Measurements from ENCODE around the gene CCDC159. TPM values are rescaled to one million over a fixed set of nuclear protein-coding genes. Genes with fewer than 3 reads are reported as not detected.
"Not testable (repeated sequence)": the region's sequence is repeated elsewhere in the genome, so short reads cannot be mapped to it uniquely, and the experiment has no call there.

CCDC159 gene
- total RNA-seq, 2 experiments from 2014 or later, result 35.5 to 42.4 TPM

DNA sequence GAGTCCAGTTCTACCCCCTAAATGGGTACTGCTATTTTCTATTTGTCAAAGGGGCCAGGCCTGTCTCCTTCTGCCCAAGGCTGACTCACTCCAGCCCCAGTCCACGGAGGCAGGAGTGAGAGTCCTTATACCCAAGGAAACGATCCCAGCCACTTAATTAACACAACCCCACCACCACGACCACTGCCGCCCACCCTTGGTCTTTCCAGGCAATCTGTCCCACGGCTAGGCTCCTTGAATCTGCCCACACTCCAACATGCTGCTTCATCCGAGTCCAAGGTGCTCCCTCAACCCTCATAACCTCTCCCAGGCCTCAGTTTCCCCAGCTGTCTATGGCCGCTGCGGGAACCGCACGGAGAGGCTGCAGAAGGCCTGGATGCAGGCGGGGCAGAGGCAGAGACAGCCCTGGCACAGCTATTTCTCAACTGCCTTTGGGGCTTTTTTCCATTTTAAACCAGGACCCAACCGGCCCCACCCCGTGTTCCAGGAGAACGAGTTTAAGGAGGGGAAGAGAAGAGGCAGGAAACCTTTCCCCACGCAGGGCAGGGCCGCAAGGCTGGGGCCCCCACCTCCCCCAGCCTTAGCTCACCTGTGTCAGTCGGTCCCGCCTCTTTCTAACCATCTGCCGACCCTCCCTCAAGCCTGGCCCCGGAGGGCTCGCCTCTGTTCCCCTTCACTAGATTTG, 7.6 kb upstream of the CCDC159 start:
- peak overlapping the region; percentile 62 for H3K27ac Mint-ChIP-seq
- H3K36me3 Mint-ChIP-seq (ENCODE audit: low read depth), result peaks cover 28% of the 10 kb centered on the region
- H3K4me3 ChIP-seq (ENCODE audit: low read length), result peak overlapping the region; percentile 63
- H3K4me1 Mint-ChIP-seq (ENCODE audit: low read depth), result peaks cover 26% of the 10 kb centered on the region
- POLR2A ChIA-PET, result interaction anchor here (1.4 to 2.3 kb wide), 3 partner anchors 15 to 37 kb away, joined by 3 to 8 read pairs (median 5); no protein-coding TSS in a partner anchor
- CTCF ChIA-PET, result interaction anchor here (3.3 kb wide), 1 partner anchor 43 kb away, joined by 16 read pairs; no protein-coding TSS in a partner anchor
- no peak for DNase-seq
- peaks cover 35% of the 10 kb centered on the region for H3K4me1 ChIP-seq (ENCODE audit: insufficient read depth, low read length)
- H3K9me3 Mint-ChIP-seq, result no peaks in the 10 kb centered on the region
- peaks cover 17% of the 10 kb centered on the region for H3K36me3 ChIP-seq (ENCODE audit: insufficient read depth, low read length)
- intact Hi-C loops (cut with DNase I, micrococcal nuclease), result no loop called here
- H3K9me3 ChIP-seq (ENCODE audit: control insufficient read depth in 1 of 2, insufficient read depth in 1 of 2, low read length in 2 of 2), result peaks cover 0 to 9% of the 10 kb centered on the region in 2 experiments
- peak; percentile 12 for ATAC-seq (ENCODE audit: poor library complexity)
- no peak overlapping the region for H3K27ac ChIP-seq (ENCODE audit: low read depth in 1 of 2, low read length in 2 of 2)
- peak overlapping the region; percentile 85 for H3K4me3 Mint-ChIP-seq
- H3K27me3 Mint-ChIP-seq, result no peaks in the 10 kb centered on the region
- no peaks in the 10 kb centered on the region for H3K27me3 ChIP-seq (ENCODE audit: control insufficient read depth in 1 of 2, insufficient read depth in 2 of 2, low read length in 2 of 2)
- TF ChIP-seq, protein P1, sequence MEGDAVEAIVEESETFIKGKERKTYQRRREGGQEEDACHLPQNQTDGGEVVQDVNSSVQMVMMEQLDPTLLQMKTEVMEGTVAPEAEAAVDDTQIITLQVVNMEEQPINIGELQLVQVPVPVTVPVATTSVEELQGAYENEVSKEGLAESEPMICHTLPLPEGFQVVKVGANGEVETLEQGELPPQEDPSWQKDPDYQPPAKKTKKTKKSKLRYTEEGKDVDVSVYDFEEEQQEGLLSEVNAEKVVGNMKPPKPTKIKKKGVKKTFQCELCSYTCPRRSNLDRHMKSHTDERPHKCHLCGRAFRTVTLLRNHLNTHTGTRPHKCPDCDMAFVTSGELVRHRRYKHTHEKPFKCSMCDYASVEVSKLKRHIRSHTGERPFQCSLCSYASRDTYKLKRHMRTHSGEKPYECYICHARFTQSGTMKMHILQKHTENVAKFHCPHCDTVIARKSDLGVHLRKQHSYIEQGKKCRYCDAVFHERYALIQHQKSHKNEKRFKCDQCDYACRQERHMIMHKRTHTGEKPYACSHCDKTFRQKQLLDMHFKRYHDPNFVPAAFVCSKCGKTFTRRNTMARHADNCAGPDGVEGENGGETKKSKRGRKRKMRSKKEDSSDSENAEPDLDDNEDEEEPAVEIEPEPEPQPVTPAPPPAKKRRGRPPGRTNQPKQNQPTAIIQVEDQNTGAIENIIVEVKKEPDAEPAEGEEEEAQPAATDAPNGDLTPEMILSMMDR (IDR thresholded peaks at IDR 0.05), result no peak

DNA sequence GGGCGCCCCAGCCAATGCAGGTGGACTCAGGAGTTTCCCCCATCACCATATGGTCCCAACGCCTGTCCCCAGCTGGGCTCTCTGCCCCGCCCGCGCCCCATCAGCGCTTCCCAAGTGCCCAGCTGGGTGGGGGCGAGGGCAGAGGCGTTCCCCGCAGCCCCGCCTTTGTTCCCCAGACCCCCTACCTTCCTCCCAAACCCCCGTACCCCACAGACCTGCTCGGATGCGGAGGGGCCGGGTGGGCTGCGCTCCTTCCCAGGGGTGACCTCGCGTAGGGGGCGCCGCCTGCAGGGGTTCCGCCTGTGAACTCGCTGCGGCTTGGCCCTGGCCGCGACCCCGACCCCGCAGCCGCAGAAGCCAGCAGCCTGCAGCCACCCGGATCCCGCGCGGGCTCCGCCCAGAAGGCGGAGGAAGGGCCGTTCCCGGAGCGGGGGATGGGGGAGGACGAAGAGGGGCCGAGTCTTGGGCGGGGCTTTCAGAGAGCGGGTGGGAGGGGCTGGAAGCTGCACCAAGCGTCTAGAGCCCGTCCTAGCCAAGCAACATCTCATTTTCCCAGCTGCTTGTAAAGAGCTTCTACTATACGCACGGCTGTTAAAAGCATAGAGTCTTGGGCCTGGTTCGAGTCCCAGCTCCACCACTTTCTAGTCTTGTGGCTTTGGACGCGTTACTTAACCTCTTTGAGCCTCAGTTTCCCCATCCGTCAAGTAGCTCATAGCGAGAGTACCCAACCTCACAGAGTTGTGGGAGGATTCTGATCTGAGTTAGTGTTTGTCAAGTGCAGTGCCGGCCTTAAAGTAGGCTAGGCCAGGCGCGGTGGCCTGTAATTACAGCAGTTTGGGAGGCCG, 6.8 kb upstream of the CCDC159 start, which contains the start of gene RAB3D:
TSS of gene RAB3D (minus strand) at position 404 of the 845 bp plus-strand sequence. CDS start 2,258 bp downstream, outside the sequence.
- H3K4me3 ChIP-seq (ENCODE audit: low read length), result peak within 1 kb of the TSS; percentile 63
- H3K27me3 ChIP-seq (ENCODE audit: control insufficient read depth in 1 of 2, insufficient read depth in 2 of 2, low read length in 2 of 2), result no peaks in the 10 kb centered on the region
- H3K27ac Mint-ChIP-seq, result peak within 1 kb of the TSS; percentile 62

DNA sequence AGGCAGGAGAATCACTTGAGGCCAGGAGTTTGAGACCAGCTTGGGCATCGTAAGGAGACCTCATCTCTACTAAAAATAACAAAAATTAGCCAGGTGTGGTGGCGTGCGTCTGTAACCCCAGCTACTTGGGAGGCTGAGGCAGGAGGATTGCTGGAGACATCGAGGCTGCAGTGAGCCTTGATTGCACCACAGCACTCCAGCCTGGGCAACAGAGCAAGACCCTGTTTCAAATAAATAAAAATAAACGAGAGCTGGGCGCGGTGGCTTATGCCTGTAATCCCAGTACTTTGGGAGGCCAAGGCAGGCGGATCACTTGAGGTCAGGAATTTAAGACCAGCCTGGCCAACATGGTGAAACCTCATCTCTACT, 6.2 kb upstream of the CCDC159 start:
- H3K9me3 Mint-ChIP-seq; DNase-seq; intact Hi-C loops (cut with DNase I, micrococcal nuclease); H3K9me3 ChIP-seq (ENCODE audit: control insufficient read depth in 1 of 2, insufficient read depth in 1 of 2, low read length in 2 of 2); ATAC-seq (ENCODE audit: poor library complexity); H3K27ac Mint-ChIP-seq; H3K27me3 Mint-ChIP-seq; H3K27ac ChIP-seq (ENCODE audit: low read depth in 1 of 2, low read length in 2 of 2); H3K27me3 ChIP-seq (ENCODE audit: control insufficient read depth in 1 of 2, insufficient read depth in 2 of 2, low read length in 2 of 2): not testable (repeated sequence)
- H3K36me3 Mint-ChIP-seq (ENCODE audit: low read depth), result peaks cover 19% of the 10 kb centered on the region
- CTCF ChIA-PET, result interaction anchor here (0.6 to 3.3 kb wide), 2 partner anchors 41 to 412 kb away, joined by 3 to 16 read pairs; no protein-coding TSS in a partner anchor
- POLR2A ChIA-PET, result interaction anchor here (1.4 to 2.3 kb wide), 3 partner anchors 16 to 35 kb away, joined by 3 to 16 read pairs (median 8); partner anchors contain the start of gene SWSAP1
- peak overlapping the region; percentile 85 for H3K4me3 Mint-ChIP-seq
- Histone ChIP-seq H3K4me3 (ENCODE audit: low read length) (peak overlapping the region; percentile 63), H3K4me1 (ENCODE audit: insufficient read depth, low read length) (peaks cover 41% of the 10 kb centered on the region), H3K36me3 (ENCODE audit: insufficient read depth, low read length) (peaks cover 14% of the 10 kb centered on the region)
- peaks cover 30% of the 10 kb centered on the region for H3K4me1 Mint-ChIP-seq (ENCODE audit: low read depth)

More for the DNA sequence above, 6.8 kb upstream of the CCDC159 start, which contains the start of gene RAB3D:
- POLR2A ChIA-PET, result interaction anchor here (1.4 to 2.3 kb wide), 3 partner anchors 16 to 35 kb away, joined by 3 to 16 read pairs (median 8); partner anchors contain the start of gene SWSAP1
- H3K4me3 Mint-ChIP-seq, result peak within 1 kb of the TSS; percentile 85
- H3K36me3 ChIP-seq (ENCODE audit: insufficient read depth, low read length), result peaks cover 17% of the 10 kb centered on the region
- intact Hi-C loops (cut with DNase I, micrococcal nuclease), result no loop called here
- no peaks in the 10 kb centered on the region for H3K9me3 Mint-ChIP-seq
- H3K4me1 ChIP-seq (ENCODE audit: insufficient read depth, low read length), result peaks cover 37% of the 10 kb centered on the region
- H3K27me3 Mint-ChIP-seq, result no peaks in the 10 kb centered on the region
- TF ChIP-seq, protein P1 (IDR thresholded peaks at IDR 0.05), result no peak
- CTCF ChIA-PET, result interaction anchor here (3.3 kb wide), 1 partner anchor 42 kb away, joined by 16 read pairs; no protein-coding TSS in a partner anchor
- H3K27ac ChIP-seq (ENCODE audit: low read depth in 1 of 2, low read length in 2 of 2), result peak within 1 kb of the TSS in 1 of 2 donors; percentile 13
- peaks cover 23% of the 10 kb centered on the region for H3K36me3 Mint-ChIP-seq (ENCODE audit: low read depth)
- peaks cover 29% of the 10 kb centered on the region for H3K4me1 Mint-ChIP-seq (ENCODE audit: low read depth)
- H3K9me3 ChIP-seq (ENCODE audit: control insufficient read depth in 1 of 2, insufficient read depth in 1 of 2, low read length in 2 of 2), result peaks cover 0 to 9% of the 10 kb centered on the region in 2 experiments
- DNase-seq (peak; percentile 43 to 92 (median 74)), ATAC-seq (ENCODE audit: poor library complexity) (peak; percentile 82)
